HEK293 (cell line): ENCODE measurements around the gene RPL12.
A peak's percentile ranks its signal among the peaks of the same experiment; 100 is the strongest.

Experiments used
- CTCF ChIA-PET: fragments of 350-600 bp; formaldehyde crosslinking; extraction: SDS; loops from one replicate; lab custom pipeline; 2021; ENCODE audit warnings: antibody characterized with exemption; lab: Yijun Ruan, JAX
- POLR2A ChIA-PET: fragments of 300-600 bp; formaldehyde crosslinking; extraction: SDS; loops from one replicate; lab custom pipeline; 2020; ENCODE audit warnings: antibody characterized with exemption, inconsistent platforms; lab: Yijun Ruan, JAX
- H3K27ac ChIP-seq: fragments of 200-500 bp; sonication (Bioruptor generic); 2 replicates; pipeline ENCODE4 v1.5.1; 2014; ENCODE audit warnings: low read depth, low read length, control low read depth, inconsistent platforms; ENCODE audit errors: extremely low read depth
- H3K36me3 ChIP-seq, 2 experiments: fragments of 200-500 bp in 1 of 2; sonication (Bioruptor generic) in 1 of 2; 1 replicate in 1 of 2; 2 replicates in 1 of 2; pipeline ENCODE4 v1.5.1; 2014 to 2017; ENCODE audit warnings: inconsistent platforms in 2 of 2, low read length in 2 of 2; ENCODE audit not compliant: control insufficient read depth in 2 of 2, insufficient read depth in 1 of 2
- H3K4me1 ChIP-seq: fragments of 200-500 bp; sonication (Bioruptor generic); 2 replicates; pipeline ENCODE4 v1.5.1; 2014; ENCODE audit warnings: mild to moderate bottlenecking, low read length, inconsistent platforms; ENCODE audit not compliant: control insufficient read depth, insufficient read depth
- H3K4me3 ChIP-seq: 2 replicates; pipeline ENCODE4 v1.5.1; 2011; ENCODE audit warnings: low read depth, mild to moderate bottlenecking, control low read depth, low read length, moderate library complexity
- H3K9me3 ChIP-seq: fragments of 200-500 bp; sonication (Bioruptor generic); 2 replicates; pipeline ENCODE4 v1.5.1; 2014; ENCODE audit warnings: low read depth, low read length, inconsistent platforms; ENCODE audit not compliant: control insufficient read depth, insufficient read depth
- GLI4 ChIP-seq: fragments of 450-650 bp; formaldehyde crosslinking; IDR thresholded peaks from 2 replicates; pipeline ENCODE4 v1.5.1; 2016; ENCODE audit warnings: missing biosample characterization, missing genetic modification characterization
- GLIS1 ChIP-seq: fragments of 450-650 bp; formaldehyde crosslinking; IDR thresholded peaks from 2 replicates; pipeline ENCODE4 v1.5.1; 2016; ENCODE audit warnings: missing biosample characterization, missing genetic modification characterization
- KLF1 ChIP-seq: fragments of 450-650 bp; formaldehyde crosslinking; IDR thresholded peaks from 2 replicates; pipeline ENCODE4 v1.5.1; 2016; ENCODE audit warnings: missing biosample characterization, missing genetic modification characterization
- MYNN ChIP-seq: fragments of 450-650 bp; formaldehyde crosslinking; IDR thresholded peaks from 2 replicates; pipeline ENCODE4 v1.5.1; 2016; ENCODE audit warnings: missing biosample characterization, missing genetic modification characterization, borderline replicate concordance
- ZBTB48 ChIP-seq: fragments of 450-650 bp; formaldehyde crosslinking; IDR thresholded peaks from 2 replicates; pipeline ENCODE4 v1.5.1; 2016; ENCODE audit warnings: missing biosample characterization, missing genetic modification characterization
- ZIC2 ChIP-seq: fragments of 450-650 bp; formaldehyde crosslinking; IDR thresholded peaks from 2 replicates; pipeline ENCODE4 v1.5.1; 2016; ENCODE audit warnings: missing biosample characterization, missing genetic modification characterization
- ZNF133 ChIP-seq: fragments of 450-650 bp; formaldehyde crosslinking; IDR thresholded peaks from 2 replicates; pipeline ENCODE4 v1.5.1; 2016; ENCODE audit warnings: missing biosample characterization, missing genetic modification characterization
- ZNF16 ChIP-seq: fragments of 450-650 bp; formaldehyde crosslinking; IDR thresholded peaks from 2 replicates; pipeline ENCODE4 v1.5.1; 2016; ENCODE audit warnings: low read depth, missing biosample characterization, missing genetic modification characterization
- ZNF23 ChIP-seq: fragments of 450-650 bp; formaldehyde crosslinking; IDR thresholded peaks from 2 replicates; pipeline ENCODE4 v1.5.1; 2016; ENCODE audit warnings: missing biosample characterization, missing genetic modification characterization, borderline replicate concordance
- ZNF433 ChIP-seq: fragments of 450-650 bp; formaldehyde crosslinking; IDR thresholded peaks from 2 replicates; pipeline ENCODE4 v1.5.1; 2016; ENCODE audit warnings: missing biosample characterization, missing genetic modification characterization, low read depth
- ZNF600 ChIP-seq: fragments of 450-650 bp; formaldehyde crosslinking; IDR thresholded peaks from 2 replicates; pipeline ENCODE4 v1.5.1; 2016; ENCODE audit warnings: missing biosample characterization, missing genetic modification characterization
- ZNF785 ChIP-seq: fragments of 450-650 bp; formaldehyde crosslinking; IDR thresholded peaks from 2 replicates; pipeline ENCODE4 v1.5.1; 2016; ENCODE audit warnings: missing biosample characterization, missing genetic modification characterization
- TF ChIP-seq, protein P1 (sequence below): fragments of 450-650 bp; formaldehyde crosslinking; IDR thresholded peaks from 2 replicates; pipeline ENCODE4 v1.5.1; 2016; ENCODE audit warnings: missing biosample characterization, missing genetic modification characterization, borderline replicate concordance
- TF ChIP-seq, protein P2 (sequence below): fragments of 450-650 bp; formaldehyde crosslinking; IDR thresholded peaks from 2 replicates; pipeline ENCODE4 v1.5.1; 2016; ENCODE audit warnings: missing biosample characterization, missing genetic modification characterization
- TF ChIP-seq, protein P3 (sequence below): fragments of 450-650 bp; IDR thresholded peaks from 2 replicates; pipeline ENCODE4 v1.5.1; 2018; ENCODE audit warnings: missing biosample characterization, missing genetic modification characterization

RPL12 gene

DNA sequence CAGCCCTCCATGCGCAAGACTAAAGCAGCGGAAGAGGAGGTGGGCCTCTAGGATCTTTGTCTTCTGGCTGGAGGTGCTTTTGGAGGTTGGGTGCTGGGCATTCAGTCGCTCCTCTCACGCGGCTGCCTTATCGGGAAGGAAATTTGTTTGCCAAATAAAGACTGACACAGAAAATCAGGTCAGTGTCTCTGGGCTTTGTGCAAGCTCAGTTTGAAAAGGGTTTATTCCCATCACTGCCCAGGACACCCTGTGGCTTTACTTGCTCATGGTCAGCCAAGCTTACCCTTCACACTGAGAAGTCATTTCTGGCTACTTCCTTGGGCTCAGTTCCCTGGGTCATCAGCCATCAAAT lies 43.7 kb downstream of the RPL12 start:
- Histone ChIP-seq H3K4me3 (no peak overlapping the region), H3K4me1 (no peaks in the 10 kb centered on the region), H3K36me3 (peaks cover 0 to 32% of the 10 kb centered on the region in 2 experiments; a peak in 1 of 3 replicates), H3K9me3 (no peaks in the 10 kb centered on the region), H3K27ac (no peak overlapping the region)
- POLR2A ChIA-PET, result interaction anchor here (0.7 to 3.8 kb wide), 4 partner anchors 11 to 19 kb away, joined by 3 to 18 read pairs (median 4); partner anchors contain the start of genes SLC2A8 and ZNF79
- TF ChIP-seq ZNF433 (tag by site-specific recombination) (no peak), ZNF16 (tag by site-specific recombination) (no peak), ZNF23 (no peak), ZNF785 (tag by site-specific recombination) (no peak), ZBTB48 (tag by site-specific recombination) (no peak)
- TF ChIP-seq, protein P1, sequence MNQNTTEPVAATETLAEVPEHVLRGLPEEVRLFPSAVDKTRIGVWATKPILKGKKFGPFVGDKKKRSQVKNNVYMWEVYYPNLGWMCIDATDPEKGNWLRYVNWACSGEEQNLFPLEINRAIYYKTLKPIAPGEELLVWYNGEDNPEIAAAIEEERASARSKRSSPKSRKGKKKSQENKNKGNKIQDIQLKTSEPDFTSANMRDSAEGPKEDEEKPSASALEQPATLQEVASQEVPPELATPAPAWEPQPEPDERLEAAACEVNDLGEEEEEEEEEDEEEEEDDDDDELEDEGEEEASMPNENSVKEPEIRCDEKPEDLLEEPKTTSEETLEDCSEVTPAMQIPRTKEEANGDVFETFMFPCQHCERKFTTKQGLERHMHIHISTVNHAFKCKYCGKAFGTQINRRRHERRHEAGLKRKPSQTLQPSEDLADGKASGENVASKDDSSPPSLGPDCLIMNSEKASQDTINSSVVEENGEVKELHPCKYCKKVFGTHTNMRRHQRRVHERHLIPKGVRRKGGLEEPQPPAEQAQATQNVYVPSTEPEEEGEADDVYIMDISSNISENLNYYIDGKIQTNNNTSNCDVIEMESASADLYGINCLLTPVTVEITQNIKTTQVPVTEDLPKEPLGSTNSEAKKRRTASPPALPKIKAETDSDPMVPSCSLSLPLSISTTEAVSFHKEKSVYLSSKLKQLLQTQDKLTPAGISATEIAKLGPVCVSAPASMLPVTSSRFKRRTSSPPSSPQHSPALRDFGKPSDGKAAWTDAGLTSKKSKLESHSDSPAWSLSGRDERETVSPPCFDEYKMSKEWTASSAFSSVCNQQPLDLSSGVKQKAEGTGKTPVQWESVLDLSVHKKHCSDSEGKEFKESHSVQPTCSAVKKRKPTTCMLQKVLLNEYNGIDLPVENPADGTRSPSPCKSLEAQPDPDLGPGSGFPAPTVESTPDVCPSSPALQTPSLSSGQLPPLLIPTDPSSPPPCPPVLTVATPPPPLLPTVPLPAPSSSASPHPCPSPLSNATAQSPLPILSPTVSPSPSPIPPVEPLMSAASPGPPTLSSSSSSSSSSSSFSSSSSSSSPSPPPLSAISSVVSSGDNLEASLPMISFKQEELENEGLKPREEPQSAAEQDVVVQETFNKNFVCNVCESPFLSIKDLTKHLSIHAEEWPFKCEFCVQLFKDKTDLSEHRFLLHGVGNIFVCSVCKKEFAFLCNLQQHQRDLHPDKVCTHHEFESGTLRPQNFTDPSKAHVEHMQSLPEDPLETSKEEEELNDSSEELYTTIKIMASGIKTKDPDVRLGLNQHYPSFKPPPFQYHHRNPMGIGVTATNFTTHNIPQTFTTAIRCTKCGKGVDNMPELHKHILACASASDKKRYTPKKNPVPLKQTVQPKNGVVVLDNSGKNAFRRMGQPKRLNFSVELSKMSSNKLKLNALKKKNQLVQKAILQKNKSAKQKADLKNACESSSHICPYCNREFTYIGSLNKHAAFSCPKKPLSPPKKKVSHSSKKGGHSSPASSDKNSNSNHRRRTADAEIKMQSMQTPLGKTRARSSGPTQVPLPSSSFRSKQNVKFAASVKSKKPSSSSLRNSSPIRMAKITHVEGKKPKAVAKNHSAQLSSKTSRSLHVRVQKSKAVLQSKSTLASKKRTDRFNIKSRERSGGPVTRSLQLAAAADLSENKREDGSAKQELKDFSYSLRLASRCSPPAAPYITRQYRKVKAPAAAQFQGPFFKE, result no peak
- CTCF ChIA-PET, result interaction anchor here (0.7 to 1.8 kb wide), 5 partner anchors 9 to 704 kb away, joined by 3 to 7 read pairs (median 4); partner anchors contain the start of gene SLC2A8

DNA sequence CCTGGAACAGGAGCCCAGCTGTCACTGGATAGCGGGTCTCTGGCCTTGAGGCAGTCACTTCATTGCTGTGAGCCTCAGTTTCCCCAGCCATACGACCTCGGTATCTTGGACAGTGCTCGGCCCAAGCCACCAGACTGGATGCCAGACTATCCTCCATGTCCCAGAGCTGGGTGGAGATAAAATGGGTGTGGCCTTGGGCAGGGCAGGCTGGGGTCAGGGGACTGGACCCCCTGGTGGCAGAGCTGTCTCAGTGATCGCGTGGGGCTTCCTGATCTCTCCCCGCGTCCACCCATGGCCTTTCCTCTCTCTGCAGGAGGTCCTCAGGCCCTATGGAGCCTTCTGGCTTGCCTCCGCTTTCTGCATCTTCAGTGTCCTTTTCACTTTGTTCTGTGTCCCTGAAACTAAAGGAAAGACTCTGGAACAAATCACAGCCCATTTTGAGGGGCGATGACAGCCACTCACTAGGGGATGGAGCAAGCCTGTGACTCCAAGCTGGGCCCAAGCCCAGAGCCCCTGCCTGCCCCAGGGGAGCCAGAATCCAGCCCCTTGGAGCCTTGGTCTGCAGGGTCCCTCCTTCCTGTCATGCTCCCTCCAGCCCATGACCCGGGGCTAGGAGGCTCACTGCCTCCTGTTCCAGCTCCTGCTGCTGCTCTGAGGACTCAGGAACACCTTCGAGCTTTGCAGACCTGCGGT lies 44.3 kb downstream of the RPL12 start:
- no peaks in the 10 kb centered on the region for H3K4me1 ChIP-seq
- ChIA-PET CTCF (interaction anchor here (1.2 to 1.8 kb wide), 2 partner anchors 8 to 10 kb away, joined by 3 to 7 read pairs; partner anchors contain the start of gene SLC2A8), POLR2A (interaction anchor here (1.2 to 3.8 kb wide), 3 partner anchors 10 to 17 kb away, joined by 3 to 18 read pairs (median 3); partner anchors contain the start of genes SLC2A8 and ZNF79)
- no peak overlapping the region for H3K4me3 ChIP-seq
- peaks cover 0 to 37% of the 10 kb centered on the region in 2 experiments; a peak in 1 of 3 replicates for H3K36me3 ChIP-seq
- TF ChIP-seq, protein P2, sequence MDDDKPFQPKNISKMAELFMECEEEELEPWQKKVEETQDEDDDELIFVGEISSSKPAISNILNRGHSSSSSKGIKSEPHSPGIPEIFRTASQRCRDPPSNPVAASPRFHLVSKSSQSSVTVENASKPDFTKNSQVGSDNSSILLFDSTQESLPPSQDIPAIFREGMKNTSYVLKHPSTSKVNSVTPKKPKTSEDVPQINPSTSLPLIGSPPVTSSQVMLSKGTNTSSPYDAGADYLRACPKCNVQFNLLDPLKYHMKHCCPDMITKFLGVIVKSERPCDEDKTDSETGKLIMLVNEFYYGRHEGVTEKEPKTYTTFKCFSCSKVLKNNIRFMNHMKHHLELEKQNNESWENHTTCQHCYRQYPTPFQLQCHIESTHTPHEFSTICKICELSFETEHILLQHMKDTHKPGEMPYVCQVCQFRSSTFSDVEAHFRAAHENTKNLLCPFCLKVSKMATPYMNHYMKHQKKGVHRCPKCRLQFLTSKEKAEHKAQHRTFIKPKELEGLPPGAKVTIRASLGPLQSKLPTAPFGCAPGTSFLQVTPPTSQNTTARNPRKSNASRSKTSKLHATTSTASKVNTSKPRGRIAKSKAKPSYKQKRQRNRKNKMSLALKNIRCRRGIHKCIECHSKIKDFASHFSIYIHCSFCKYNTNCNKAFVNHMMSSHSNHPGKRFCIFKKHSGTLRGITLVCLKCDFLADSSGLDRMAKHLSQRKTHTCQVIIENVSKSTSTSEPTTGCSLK (tag by site-specific recombination), result no peak
- TF ChIP-seq, protein P3, sequence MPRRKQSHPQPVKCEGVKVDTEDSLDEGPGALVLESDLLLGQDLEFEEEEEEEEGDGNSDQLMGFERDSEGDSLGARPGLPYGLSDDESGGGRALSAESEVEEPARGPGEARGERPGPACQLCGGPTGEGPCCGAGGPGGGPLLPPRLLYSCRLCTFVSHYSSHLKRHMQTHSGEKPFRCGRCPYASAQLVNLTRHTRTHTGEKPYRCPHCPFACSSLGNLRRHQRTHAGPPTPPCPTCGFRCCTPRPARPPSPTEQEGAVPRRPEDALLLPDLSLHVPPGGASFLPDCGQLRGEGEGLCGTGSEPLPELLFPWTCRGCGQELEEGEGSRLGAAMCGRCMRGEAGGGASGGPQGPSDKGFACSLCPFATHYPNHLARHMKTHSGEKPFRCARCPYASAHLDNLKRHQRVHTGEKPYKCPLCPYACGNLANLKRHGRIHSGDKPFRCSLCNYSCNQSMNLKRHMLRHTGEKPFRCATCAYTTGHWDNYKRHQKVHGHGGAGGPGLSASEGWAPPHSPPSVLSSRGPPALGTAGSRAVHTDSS (tag by site-specific recombination), result no peak
- no peak for TF ChIP-seq ZNF133 (tag by site-specific recombination)
- TF ChIP-seq ZNF600, result peak; percentile 74
- no peak for TF ChIP-seq MYNN (tag by site-specific recombination)
- no peak for TF ChIP-seq GLI4
- peak; percentile 52; the same call in 1 of the 2 replicates for TF ChIP-seq KLF1 (tag by site-specific recombination)
- TF ChIP-seq GLIS1 (tag by site-specific recombination), result peak; percentile 24
- peak; percentile 75 for TF ChIP-seq ZIC2 (tag by site-specific recombination)
- H3K27ac ChIP-seq, result no peak overlapping the region
- H3K9me3 ChIP-seq, result no peaks in the 10 kb centered on the region
